Fibroblast of villous mesenchyme (primary cell): ENCODE results near the gene CAMK1D. TPM values are rescaled to one million over a fixed set of nuclear protein-coding genes. Genes with fewer than 3 reads are reported as not detected.
"Not testable (repeated sequence)": the region's sequence is repeated elsewhere in the genome, so short reads cannot be mapped to it uniquely, and the experiment has no call there.

ENCODE experiments used
- DNase-seq: peaks from one replicate; pipeline ENCODE4 v3.0.0-alpha.2; 2010; ENCODE audit warnings: low read depth
- H3K4me3 ChIP-seq: 2 replicates; pipeline ENCODE4 v1.5.1; 2011; ENCODE audit warnings: low read depth, mild to moderate bottlenecking, low read length
- total RNA-seq: library from RNA; depleted of rRNA; stranded (reverse); fragments of >200 nt; gene quantifications from 2 replicates; pipeline ENCODE4 v1.2.3, GENCODE V29; 2012
- TF ChIP-seq, protein P1 (sequence below): IDR thresholded peaks from 2 replicates; pipeline ENCODE4 v1.5.1; 2012; ENCODE audit warnings: low read depth, mild to moderate bottlenecking, low read length; ENCODE audit not compliant: insufficient read depth

CAMK1D gene
- total RNA-seq, 1 donor = 1.3 TPM

DNA sequence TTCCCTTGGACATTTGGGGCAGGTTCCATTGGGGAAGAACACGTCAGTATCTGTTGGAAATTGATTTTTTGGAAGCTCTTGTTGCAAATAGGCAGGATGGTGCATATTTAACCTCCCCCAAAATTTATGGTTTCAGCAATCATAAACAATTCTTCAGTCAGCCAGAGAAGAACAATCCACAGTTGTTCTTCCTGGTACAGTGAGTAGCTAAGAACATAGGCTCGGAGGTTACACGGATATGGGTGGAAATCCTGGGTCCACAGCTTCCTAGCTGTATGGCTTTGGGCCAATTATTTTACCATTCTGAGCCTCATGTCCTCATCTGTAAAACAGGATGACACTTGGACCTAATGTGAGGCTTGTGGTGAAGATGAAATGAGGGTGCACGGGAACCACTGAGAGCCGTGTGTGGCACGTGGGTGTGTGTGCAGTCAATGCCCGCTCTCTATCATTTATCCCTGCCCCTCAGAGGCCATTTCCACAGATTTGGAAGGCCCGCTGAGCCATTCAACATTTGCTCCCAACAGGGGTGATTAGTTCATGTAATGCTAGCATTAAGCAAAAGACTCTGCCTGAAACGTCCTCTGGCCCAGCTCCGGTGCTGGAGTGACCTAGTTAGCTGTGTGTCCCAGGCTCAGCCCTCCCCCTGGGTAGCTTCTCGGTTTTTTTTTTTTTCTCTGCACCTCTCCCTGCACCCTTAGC is 9.7 kb downstream of the CAMK1D start:
- TF ChIP-seq, protein P1, sequence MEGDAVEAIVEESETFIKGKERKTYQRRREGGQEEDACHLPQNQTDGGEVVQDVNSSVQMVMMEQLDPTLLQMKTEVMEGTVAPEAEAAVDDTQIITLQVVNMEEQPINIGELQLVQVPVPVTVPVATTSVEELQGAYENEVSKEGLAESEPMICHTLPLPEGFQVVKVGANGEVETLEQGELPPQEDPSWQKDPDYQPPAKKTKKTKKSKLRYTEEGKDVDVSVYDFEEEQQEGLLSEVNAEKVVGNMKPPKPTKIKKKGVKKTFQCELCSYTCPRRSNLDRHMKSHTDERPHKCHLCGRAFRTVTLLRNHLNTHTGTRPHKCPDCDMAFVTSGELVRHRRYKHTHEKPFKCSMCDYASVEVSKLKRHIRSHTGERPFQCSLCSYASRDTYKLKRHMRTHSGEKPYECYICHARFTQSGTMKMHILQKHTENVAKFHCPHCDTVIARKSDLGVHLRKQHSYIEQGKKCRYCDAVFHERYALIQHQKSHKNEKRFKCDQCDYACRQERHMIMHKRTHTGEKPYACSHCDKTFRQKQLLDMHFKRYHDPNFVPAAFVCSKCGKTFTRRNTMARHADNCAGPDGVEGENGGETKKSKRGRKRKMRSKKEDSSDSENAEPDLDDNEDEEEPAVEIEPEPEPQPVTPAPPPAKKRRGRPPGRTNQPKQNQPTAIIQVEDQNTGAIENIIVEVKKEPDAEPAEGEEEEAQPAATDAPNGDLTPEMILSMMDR = no peak
- H3K4me3 ChIP-seq = no peak overlapping the region
- no peak for DNase-seq

DNA sequence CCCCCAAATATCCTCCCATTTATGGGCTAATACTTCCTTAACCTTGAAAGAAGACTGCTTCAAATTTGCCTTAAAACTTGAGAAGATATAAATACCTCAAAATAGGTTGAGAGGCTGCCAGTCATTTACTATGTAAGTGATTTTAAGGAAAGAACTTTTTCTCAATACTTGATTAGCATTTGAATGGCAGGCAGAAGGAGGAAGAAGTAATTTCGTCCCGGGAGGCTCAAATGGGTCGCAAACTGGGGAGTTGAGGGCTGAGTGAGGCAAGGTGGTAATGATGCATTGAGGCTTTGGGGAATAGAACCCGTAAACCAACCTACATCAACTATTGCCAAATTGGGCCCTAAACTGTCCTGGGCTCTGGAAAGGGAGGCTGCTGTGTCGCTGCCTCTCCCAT is 11.1 kb downstream of the CAMK1D start:
- H3K4me3 ChIP-seq = no peak overlapping the region
- DNase-seq = no peak
- TF ChIP-seq, protein P1 = no peak

DNA sequence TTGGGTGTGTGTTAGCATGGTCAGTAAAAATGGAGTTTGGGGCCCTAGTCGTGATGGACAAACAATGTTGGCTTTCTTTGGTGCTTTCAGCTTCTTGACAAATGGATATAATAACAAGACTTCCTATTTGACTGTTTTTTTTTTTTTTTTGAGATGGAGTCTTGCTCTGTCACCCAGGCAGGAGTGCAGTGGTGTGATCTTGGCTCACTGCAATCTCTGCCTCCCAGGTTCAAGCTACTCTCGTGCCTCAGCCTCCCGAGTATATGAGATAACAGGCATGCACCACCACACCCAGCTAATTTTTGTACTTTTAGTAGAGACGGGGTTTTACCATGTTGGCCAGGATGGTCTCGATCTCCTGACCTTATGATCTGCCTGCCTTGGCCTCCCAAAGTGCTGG is 11.8 kb downstream of the CAMK1D start:
- not testable (repeated sequence) for H3K4me3 ChIP-seq, DNase-seq

GRCh38 chr10:12364559-12364958 is 15.2 kb downstream of the CAMK1D start:
- TF ChIP-seq, protein P1 = no peak
- DNase-seq = no peak
- no peak overlapping the region for H3K4me3 ChIP-seq

- no peak for DNase-seq
- H3K4me3 ChIP-seq = no peak overlapping the region
- TF ChIP-seq, protein P1 = no peak
These were observed 17.9 kb downstream of the CAMK1D start for GRCh38 chr10:12367272-12367671.

DNA sequence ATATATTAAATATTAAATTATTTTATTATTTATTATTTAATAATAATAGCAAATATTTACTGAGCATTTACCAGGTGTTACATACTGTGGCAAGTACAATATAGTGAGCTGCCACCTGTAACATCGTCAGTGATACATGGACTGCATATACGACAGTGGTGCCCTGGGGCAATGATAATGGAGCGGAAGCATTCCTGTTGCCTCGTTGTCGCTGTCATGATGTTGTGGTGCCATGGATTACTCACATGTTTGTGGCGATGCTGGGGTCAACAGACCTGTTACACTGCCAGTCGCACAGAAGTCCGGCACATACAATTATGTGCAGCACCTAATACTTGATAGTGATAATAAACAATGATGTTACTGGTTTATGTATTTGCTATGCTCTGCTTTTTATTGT is 20.6 kb downstream of the CAMK1D start:
- H3K4me3 ChIP-seq = no peak overlapping the region
- TF ChIP-seq, protein P1 = no peak
- no peak for DNase-seq

DNA sequence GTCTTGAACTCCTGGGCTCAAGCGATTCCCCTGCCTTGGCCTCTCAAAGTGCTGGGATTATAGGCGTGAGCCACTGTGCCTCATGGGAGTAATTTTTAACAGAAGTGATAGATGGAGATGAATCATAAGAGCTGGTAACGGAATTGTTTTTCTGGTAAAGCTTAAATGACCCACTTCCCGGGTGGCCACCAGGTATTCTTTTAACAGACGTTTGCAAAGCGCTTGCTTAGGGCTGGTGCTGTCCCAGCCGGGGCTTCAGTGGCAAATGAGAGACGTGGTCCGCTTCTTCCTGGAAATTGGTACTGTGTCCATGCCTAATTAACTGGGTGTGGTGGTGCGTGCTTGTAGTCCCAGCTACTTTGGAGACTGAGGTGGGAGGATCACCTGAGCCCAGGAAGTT is 23.5 kb downstream of the CAMK1D start:
- TF ChIP-seq, protein P1 = no peak
- no peak for DNase-seq
- H3K4me3 ChIP-seq = no peak overlapping the region
